Measurements from ENCODE around the gene PSMD3. TPM values are rescaled to one million over a fixed set of nuclear protein-coding genes. Genes with fewer than 3 reads are reported as not detected.

Gene PSMD3
- polyA plus RNA-seq, 1 donor (not counting 4 experiments of a cell fraction or from before 2014, with no cell fraction given): 108 TPM

DNA sequence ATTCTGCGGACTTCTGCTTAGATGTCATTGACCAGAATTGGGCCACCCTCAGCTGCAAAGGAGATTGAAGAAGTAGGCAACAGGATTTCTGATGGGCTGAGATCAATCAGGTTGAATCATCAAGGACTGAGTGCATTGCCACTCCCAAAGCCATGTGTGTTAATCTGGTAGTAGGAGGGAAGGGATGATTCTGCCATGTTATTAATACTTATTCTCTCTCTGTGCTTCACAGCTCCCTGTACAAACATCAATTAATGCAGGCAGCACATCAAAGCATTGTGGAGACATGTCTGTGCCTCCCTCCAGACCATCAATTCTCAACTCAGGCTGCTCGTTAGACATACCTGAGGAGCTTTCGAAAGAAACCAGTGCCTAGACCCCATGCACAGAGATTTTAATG, 41.5 kb upstream of the PSMD3 start:
- no peak for DNase-seq (ENCODE audit: low read depth, low spot score)
- Histone ChIP-seq H3K79me2 (ENCODE audit: control insufficient read depth, insufficient read depth, low read length) (no peaks in the 10 kb centered on the region), H3K36me3 (ENCODE audit: control insufficient read depth in 2 of 2, extremely low read depth in 1 of 2, insufficient read depth in 2 of 2, low read length in 2 of 2) (no peaks in the 10 kb centered on the region), H3K9me1 (ENCODE audit: control insufficient read depth, extremely low read depth, insufficient read depth, low read length) (no peaks in the 10 kb centered on the region), H3K4me1 (ENCODE audit: control insufficient read depth, extremely low read depth, insufficient read depth, low read length) (peaks cover 8% of the 10 kb centered on the region), H2AFZ (ENCODE audit: control insufficient read depth, low read length) (no peak overlapping the region), H4K20me1 (ENCODE audit: control insufficient read depth, extremely low read depth, insufficient read depth, low read length) (no peaks in the 10 kb centered on the region), H3K4me3 (ENCODE audit: control insufficient read depth in 2 of 3, extremely low read depth in 1 of 3, insufficient read depth in 2 of 3, low read depth in 1 of 3, low read length in 3 of 3) (no peak overlapping the region), H3K9me3 (ENCODE audit: control insufficient read depth, low read depth, low read length) (no peaks in the 10 kb centered on the region), H3K4me2 (ENCODE audit: control insufficient read depth, extremely low read depth, insufficient read depth, low read depth, low read length) (no peak overlapping the region), H3K9ac (ENCODE audit: control insufficient read depth, extremely low read depth, insufficient read depth, low read length) (no peak overlapping the region), H3K27ac (ENCODE audit: control insufficient read depth, insufficient read depth, low read length) (no peak overlapping the region), H3K27me3 (ENCODE audit: control insufficient read depth, extremely low read depth, insufficient read depth, low read length) (peaks cover 17% of the 10 kb centered on the region)
- TF ChIP-seq EZH2 (IDR thresholded peaks at IDR 0.05; ENCODE audit: low read length): no peak
- TF ChIP-seq, protein P1, sequence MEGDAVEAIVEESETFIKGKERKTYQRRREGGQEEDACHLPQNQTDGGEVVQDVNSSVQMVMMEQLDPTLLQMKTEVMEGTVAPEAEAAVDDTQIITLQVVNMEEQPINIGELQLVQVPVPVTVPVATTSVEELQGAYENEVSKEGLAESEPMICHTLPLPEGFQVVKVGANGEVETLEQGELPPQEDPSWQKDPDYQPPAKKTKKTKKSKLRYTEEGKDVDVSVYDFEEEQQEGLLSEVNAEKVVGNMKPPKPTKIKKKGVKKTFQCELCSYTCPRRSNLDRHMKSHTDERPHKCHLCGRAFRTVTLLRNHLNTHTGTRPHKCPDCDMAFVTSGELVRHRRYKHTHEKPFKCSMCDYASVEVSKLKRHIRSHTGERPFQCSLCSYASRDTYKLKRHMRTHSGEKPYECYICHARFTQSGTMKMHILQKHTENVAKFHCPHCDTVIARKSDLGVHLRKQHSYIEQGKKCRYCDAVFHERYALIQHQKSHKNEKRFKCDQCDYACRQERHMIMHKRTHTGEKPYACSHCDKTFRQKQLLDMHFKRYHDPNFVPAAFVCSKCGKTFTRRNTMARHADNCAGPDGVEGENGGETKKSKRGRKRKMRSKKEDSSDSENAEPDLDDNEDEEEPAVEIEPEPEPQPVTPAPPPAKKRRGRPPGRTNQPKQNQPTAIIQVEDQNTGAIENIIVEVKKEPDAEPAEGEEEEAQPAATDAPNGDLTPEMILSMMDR (optimal IDR thresholded peaks at IDR 0.05 in 1 of 3, IDR thresholded peaks at IDR 0.05 in 1 of 3, conservative IDR thresholded peaks at IDR 0.05 in 1 of 3; ENCODE audit: extremely low read depth in 1 of 3, insufficient read depth in 2 of 3, low read length in 3 of 3): no peak
- dilution Hi-C loops (cut with MboI; ENCODE audit: extremely low pct_ligation_motif_present, low sequenced_read_pairs): no loop called here
- FAIRE-seq: no peak

DNA sequence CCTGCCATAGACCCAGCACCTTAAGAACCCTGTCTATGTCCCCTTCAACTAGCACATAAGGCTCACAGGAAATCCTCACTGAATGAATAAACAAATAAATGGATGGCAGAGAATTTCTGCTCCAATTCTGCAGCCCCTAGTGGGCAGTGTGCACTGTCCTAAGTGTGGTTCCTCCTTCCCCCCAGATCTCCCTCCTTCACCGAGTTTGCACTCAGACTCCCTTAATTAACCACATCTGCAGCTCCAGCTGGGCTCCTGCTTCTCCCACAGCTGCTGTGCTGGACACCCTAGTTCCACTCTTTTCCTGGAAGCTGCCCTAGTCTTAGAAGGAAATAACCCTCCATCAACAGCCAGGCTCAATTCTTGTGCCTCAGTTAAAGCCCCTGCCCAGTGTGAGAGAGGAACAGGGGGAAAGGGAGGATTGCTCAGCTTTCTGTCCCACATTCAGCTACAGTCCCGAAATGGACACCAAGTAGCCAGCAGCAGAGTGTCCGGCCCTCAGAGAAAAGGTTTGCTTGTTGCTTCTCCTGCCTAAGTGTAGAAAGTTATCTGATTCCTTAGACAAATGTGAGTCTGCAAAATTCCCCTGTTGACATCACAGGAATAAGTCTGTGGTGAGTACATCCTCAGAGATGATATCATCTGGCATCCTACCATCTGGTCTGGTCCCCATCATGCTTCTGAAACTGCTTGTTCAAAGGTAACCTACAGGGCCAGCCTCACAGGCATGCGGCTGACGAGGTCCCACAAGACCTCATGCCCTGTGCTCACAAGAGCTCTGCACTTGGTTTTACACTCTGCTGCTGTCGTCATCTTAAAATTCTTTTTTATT, 40.8 kb upstream of the PSMD3 start:
- FAIRE-seq: no peak

More for the DNA sequence above, 40.8 kb upstream of the PSMD3 start:
- no peak overlapping the region for H2AFZ ChIP-seq (ENCODE audit: control insufficient read depth, low read length)
- no peak for DNase-seq (ENCODE audit: low read depth, low spot score)
- H3K9me3 ChIP-seq (ENCODE audit: control insufficient read depth, low read depth, low read length): no peaks in the 10 kb centered on the region
- H3K4me1 ChIP-seq (ENCODE audit: control insufficient read depth, extremely low read depth, insufficient read depth, low read length): peaks cover 8% of the 10 kb centered on the region
- H3K36me3 ChIP-seq (ENCODE audit: control insufficient read depth in 2 of 2, extremely low read depth in 1 of 2, insufficient read depth in 2 of 2, low read length in 2 of 2): no peaks in the 10 kb centered on the region
- H3K9me1 ChIP-seq (ENCODE audit: control insufficient read depth, extremely low read depth, insufficient read depth, low read length): no peaks in the 10 kb centered on the region
- peaks cover 24% of the 10 kb centered on the region for H3K27me3 ChIP-seq (ENCODE audit: control insufficient read depth, extremely low read depth, insufficient read depth, low read length)
- no peak overlapping the region for H3K4me2 ChIP-seq (ENCODE audit: control insufficient read depth, extremely low read depth, insufficient read depth, low read depth, low read length)
- peak overlapping the region; percentile 45 for H3K9ac ChIP-seq (ENCODE audit: control insufficient read depth, extremely low read depth, insufficient read depth, low read length)
- H3K79me2 ChIP-seq (ENCODE audit: control insufficient read depth, insufficient read depth, low read length): no peaks in the 10 kb centered on the region
- dilution Hi-C loops (cut with MboI; ENCODE audit: extremely low pct_ligation_motif_present, low sequenced_read_pairs): no loop called here
- no peak for TF ChIP-seq EZH2 (IDR thresholded peaks at IDR 0.05; ENCODE audit: low read length)
- TF ChIP-seq, protein P1 (optimal IDR thresholded peaks at IDR 0.05 in 1 of 3, IDR thresholded peaks at IDR 0.05 in 1 of 3, conservative IDR thresholded peaks at IDR 0.05 in 1 of 3; ENCODE audit: extremely low read depth in 1 of 3, insufficient read depth in 2 of 3, low read length in 3 of 3): peak in 2 of 3 experiments; percentile 33 to 42
- H3K27ac ChIP-seq (ENCODE audit: control insufficient read depth, insufficient read depth, low read length): no peak overlapping the region
- H3K4me3 ChIP-seq (ENCODE audit: control insufficient read depth in 2 of 3, extremely low read depth in 1 of 3, insufficient read depth in 2 of 3, low read depth in 1 of 3, low read length in 3 of 3): no peak overlapping the region
- no peaks in the 10 kb centered on the region for H4K20me1 ChIP-seq (ENCODE audit: control insufficient read depth, extremely low read depth, insufficient read depth, low read length)
